ENCODE results near the gene MTUS2.

MTUS2 gene

DNA sequence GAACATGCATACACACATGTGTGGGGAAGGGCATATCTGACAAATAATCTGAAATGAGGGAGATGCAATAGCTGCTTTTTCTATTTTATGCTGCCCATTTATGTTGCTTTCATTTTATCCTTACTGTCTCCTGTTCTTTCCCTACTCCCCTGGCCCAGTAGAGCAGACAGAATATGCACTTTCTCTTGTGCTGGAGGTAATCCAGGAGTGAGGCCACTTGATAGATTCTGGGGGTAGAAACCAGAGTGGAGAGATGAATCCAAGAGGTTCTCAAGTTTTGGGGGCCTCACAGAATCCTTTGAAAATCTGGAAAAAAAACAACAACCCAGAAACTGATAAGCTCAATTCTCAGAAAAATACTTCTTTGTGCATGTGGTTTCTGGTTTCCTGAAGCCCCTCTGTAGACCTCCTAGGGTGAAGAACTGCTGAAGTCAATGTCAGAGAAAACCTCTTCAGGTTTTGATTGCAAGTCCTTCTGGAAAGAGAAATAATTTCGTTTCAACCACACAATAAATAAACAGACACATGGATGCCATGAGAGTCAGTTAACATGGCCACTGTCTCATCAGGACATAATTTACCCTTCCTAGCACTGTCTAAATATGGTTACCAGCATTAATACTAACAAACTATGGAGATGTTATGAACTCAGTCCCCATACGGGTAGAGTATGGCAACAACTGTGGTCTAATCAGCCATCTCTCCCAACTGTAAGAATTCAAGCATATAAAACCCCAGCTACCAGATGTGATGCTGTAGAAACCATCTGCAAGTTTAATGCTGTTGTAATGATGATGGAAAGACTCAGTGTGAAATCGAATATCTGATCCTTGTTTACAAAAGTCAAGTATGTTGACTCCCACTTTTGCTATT lies 419.8 kb downstream of the MTUS2 start:
- no peak for DNase-seq (ENCODE audit: low spot score)

DNA sequence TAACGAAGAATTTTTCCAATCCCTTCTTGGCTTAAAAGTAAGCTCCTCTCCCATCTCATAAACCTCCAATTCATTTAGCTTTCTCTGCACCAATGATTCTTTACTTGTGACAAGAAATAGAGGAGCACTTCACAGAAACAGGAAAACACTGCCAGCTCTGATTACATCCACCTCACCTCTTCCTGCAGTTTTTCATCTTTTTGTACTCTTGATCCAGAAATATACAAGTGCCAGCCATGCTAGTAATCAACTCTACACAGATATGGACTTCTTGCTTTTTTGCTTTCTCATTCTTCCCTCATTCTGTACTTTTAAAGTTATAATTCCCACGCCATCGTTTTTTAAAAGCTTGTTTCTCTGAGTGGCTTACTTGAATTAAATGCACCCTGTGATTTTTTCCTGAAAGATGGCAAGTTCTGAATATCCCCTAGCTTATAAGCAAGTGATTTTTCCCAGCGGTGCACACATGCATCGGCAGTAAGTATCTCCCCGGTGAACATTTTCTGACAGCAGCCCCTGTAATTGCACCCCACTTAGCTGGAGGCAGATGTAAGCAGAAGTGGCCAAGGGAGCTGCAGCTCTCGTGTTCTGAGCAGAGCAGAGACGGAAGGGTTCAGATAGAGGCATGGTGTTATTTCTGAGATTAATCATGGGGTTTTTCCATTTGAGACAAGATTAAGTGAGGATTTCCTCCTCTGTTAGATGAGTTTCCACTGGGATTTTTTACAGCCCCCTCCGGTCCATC lies 434.7 kb downstream of the MTUS2 start:
- no peak for DNase-seq (ENCODE audit: low spot score)

DNA sequence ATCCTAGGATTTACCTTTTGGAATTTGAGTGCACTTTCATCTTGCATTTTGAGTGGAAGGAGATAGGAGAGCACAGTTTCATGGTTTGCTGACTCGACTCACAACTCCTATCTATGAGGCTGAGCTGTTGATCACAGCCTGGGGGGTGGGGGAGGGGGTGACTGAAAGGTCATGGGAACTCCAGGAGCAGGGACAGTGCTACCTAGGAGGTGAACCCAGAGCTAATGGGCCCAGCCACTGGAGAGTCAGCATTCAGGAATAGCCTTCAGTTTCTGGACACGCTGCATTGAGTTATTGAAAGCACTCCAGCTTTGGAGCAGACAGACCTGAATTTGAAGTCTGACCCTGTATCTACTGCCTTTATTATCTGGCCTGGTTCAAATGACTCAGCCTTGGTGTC lies 435.4 kb downstream of the MTUS2 start:
- no peak for DNase-seq (ENCODE audit: low spot score)

DNA sequence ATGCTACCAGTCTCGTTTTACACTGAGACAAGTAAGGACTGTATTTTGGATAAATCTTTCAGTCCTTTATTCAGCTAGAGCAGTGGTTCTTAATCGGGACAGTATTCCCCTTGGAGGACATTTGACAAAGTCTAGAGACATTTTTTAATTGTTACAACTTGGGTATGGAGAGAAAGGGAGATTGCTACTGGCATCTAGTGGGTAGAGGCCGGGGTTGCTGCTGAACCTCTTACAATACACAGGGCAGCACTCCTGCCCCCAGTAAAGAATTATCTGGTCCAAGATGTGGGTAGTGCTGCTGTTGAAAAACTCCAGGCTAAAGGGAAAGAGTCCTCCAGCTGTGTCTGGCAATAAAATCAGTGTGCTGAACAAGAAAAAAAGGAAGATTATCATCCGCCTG lies 440.5 kb downstream of the MTUS2 start:
- DNase-seq (ENCODE audit: low spot score) = no peak

DNA sequence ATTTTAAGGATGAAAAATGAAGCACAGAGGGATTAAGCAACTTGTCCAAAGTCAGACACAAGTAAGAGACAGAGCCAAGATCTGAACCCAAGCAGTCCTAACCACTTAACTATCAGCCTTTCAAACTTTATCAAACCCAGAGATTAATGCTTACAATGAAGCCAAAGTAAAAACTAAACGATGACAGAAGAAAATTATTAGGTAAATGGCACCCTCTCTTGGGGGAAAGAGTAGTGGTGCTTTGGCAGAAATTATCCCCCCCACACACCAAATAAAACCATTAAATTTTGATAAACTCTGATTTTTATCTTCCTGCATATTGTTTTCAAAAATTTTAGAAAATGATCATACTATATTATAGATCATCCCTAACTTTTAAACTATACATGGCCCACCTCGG lies 446.1 kb downstream of the MTUS2 start:
- no peak for DNase-seq (ENCODE audit: low spot score)

DNA sequence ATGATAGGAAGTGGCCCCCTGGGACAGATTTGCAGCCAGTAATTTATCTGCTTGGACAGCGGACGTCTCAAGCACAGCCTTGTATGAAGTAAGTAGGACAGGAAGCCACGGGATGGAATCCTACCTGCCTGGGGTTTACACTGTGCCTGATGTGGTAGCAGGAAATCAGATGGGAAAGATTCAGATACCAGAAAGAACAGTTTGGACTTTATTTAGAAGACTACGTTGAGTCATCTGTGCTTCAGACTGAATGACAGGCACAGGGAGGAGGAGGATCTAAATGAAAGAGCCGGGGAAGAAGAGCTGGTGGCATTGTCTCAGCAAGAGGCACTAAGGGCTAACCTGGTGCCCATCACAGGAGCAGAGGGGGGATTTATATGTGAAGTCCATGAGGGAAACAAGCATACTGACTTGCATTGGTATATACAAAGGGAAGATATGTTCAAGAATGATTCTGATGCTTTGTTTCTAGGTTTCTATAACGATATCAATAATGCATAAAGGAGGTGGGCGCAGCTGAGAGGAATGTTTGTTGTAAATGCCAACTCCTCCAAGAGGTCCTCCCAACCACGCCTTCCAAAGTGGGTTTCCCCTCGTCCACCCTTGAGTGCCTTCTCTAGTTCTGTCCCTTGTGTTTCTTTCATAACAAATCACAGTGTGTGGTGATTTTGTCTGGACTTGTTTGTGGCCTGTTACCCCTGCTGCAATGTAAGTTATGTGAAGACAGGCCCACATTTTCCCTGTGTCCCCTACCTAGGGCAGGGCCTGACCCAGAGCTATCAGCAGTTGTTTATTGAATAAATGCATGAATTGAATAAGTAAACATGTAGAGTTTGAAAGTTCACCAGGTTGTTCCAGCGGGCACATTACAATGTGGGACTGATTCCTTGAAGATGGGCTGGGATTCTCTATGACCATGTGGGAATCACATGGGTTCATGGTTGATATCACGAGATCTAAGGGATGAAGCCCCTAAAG lies 446.9 kb downstream of the MTUS2 start:
- DNase-seq (ENCODE audit: low spot score) = no peak

DNA sequence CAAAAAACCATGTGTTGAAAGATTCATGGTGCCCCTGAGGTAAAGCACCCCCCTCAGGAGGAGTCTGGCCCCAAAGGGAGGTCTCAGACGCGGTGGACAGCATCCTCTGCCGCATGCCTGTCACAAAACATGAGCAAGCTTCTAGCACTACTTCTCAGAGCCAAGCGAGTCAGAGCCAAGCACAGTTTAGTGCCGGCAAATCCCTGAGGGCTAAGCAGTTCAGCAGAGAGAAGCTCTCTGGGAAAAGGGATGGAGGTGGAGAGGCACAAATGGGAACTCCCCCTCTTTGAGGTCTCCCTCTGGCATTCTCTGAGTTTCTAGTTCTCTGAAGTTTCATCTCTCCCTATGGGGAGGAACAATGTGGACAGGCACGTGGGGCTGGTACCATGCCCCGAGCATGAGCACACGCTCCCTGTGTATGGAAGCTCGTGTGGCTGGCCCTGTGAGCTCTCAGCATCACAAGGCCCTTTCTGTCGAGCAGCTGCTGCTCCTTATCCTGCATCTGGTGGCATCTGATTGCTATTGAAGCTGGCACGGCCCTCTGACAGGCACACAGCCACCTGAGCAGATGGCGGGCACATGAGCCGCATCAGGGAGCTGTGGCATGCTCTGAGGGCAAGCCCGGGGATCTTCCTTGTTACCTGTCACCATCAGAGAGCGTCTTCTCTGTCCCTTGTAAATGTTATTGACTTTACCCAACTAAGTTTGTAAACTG lies 450.3 kb downstream of the MTUS2 start:
- DNase-seq (ENCODE audit: low spot score) = no peak

DNA sequence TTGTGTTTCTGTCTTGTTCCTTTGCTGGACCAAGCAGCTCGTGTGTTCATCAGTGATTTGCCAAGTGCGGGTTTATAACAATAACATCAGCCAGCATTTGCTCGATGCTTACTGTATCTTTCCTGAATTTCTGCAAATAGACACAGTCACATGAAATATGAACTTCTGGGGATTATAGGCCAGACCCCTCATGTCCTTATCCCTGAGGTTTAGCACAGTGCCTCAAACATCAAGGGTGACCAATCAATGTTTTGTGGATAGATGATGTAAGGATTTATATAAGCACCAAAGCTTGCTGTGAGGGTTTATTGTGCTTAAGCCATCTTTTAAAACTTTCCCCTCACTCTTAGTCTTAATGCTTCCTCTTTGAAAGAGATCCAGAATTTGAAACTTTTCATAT lies 451.5 kb downstream of the MTUS2 start:
- no peak for DNase-seq (ENCODE audit: low spot score)

DNA sequence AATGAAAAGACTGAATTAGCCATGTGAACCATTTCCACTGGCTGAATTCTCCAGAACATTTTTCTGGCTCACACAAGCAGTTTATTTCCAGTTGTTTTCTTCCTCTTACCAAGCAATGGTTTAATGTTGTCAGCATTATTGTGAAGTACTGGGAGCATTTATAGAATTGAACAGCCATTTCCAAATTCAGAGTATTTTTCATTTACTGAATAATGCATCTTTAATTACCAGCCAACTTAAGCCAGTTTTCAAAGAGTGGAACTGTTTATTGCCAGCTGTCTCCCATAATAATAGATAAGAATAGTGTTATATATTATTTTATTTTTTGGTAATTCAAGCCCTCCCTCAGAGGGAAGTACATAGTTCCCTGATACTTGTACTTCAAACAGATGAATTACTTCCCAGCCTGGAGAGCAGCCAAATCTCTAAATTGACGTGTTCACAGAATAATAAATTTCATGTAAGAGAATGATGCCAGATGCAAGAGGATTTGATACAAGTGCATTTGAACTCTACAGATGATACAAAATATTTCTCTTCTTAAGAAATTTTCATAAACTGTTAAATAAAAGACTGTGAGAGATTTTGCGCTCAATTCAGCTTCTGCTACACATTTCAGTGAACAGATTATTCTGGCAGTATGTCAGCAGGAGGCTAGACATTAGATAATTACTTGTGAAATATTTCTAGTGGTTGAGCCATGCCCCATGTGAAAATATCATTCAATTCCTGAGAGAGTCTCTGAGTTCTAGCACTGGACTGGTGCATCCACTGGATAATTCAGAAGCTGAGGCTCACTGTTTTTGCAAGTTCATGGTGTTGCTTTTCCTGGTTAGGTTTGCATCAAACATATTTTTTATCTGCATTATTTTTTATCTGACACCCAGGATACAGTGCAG lies 459.5 kb downstream of the MTUS2 start:
- DNase-seq (ENCODE audit: low spot score) = no peak

DNA sequence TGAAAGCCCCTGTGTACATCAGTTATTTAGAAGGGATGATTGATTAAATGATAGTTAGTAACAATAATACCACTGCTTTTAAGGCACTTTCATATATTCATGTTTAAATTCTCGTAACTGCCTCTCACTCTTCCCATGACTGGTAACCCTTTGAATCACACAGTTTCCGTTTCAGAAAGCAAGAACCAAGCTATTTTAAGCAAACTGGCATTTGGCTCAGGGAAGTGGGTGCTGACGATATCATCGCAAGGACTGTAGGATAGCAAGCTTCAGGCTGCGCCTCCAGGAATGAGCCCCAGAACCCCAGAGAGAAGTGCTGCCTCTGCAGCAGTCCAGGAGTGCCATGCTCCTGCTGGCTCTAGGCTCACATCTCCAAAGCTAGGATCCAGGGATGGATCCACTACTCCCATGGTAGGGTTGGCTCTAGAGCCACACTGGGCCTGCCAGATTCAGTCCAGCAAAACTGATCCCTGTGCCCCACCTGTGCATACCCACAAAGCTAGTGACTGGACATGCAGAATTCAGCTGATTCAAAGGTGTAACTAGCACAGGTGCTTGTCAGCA lies 461.9 kb downstream of the MTUS2 start:
- DNase-seq (ENCODE audit: low spot score) = no peak

DNA sequence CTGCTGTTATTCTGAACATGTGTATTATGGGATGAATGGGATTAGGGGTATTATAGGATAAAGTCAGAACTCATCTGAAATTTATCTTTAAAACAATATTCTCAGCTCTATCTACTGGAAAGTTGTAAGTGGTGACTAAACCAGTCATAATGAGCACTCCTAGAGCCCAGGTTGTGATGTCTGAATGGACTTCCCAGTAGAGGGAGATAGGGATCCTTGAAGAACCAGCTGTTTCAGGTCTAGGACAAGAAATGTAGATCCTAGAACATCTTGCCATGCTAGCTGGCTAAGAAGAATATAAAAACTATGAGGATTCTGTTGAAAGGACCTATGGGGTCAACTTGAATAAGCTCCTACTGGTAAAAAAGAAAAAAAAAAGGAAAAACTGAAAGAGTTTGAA lies 464.6 kb downstream of the MTUS2 start:
- DNase-seq (ENCODE audit: low spot score) = peak; percentile 7

DNA sequence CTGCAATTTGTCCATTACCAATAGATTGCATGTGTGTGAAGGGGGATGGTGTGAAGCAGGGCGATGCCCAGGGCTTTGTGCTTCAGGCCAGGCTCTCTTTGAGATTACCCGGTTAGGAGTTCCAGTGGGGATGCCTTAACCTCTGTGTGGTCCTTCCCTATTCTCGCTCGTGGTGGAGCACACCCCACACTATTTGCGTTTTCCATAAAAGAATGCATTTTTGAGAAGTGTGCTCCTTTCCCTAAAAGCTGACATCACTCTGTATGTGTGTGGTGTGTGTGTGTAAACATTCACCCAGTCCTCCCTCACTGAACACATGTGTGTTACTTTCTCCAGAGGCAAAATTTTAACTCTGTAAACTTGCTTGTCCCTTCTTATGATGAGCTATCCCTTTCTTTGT lies 467.1 kb downstream of the MTUS2 start:
- DNase-seq (ENCODE audit: low spot score) = no peak

DNA sequence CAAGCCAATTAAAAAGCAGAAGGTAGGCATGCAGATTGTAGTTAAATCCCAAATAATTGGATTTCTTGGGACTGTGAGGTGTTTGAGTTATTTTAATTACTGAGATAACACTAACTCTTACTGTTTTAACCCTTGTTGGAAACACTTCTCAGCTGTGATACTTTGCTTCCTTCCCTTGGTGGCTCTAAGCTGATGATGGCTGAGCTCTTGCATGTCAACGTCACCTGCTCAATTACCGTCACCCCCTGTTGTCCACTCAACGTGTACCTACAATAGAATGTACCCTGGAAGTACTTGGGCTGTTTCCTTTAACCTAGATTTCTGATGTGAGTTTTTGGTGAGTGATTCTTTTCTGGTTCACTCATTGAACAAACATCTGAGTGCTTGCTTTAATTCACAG lies 471.9 kb downstream of the MTUS2 start:
- DNase-seq (ENCODE audit: low spot score) = no peak

DNA sequence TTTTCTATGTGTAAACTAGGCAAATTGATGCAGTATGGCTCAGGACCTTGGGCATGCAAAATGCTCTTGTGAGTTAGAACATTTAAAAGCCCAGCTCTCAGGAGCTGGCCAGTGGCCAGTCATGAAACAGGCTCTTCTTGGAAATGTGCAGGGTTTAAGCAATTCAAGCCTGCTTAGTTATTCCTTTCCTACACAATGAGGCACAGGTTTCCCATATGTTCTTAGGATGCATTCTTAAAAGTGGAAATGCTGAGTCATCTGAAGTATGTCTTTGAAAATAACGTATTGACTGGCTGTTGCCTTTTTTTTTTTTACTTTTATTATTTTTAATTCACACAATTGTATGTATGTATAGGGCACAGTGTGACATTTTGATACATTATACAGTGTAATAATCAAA lies 474.7 kb downstream of the MTUS2 start:
- no peak for DNase-seq (ENCODE audit: low spot score)

DNA sequence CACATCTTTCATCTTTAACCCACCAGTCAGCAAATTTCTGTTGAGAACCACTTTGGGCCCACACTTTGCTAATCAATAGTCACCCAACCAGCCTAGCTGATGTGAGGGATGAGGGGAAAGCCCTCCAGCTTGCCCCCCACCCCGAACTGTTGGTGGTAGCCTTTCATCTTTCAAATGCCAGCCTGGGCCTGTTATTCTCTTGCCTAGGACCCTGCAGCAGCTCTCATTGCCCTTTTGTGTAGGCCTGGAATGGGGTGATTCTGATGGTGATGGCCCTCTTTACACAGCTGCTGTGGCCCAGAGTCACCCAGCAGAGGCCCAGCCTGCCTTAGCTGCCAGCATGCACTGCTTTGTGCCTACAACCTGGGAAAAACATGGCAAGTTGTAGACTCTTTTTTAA lies 480.9 kb downstream of the MTUS2 start:
- DNase-seq (ENCODE audit: low spot score) = no peak

DNA sequence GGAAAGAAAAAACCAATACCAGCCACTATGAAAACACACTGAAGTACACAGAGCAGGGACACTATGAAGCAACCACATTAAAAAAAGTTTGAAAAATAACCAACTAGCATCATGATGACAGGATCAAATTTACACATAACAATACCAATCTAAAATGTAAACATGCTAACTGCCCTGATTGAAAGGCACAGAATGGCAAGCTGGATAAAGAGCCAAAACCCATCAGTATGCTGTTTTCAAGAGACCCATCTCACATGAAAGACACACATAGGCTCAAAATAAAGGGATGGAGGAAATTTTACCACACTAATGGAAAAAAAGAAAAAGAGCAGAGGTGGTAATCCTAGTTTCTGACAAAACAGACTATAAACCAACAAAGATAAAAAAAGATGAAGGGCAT lies 484.0 kb downstream of the MTUS2 start:
- no peak for DNase-seq (ENCODE audit: low spot score)

DNA sequence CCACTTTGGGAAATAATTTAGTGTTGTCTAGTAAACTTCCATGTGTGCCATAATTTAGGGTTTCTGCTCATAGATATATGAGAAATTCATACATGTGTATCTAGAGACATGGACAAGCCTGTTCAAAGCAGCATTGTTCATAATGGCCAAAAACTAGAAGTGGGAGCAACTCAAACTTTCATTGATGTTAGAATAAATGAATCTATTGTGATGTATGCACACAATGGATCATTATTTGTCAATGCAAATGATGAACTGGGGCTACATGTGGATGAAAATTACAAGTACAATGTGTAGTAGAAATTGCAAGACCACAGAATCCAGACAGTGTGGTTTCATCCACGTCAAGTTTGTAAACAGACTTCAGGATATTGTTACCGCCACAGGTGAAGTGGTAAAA lies 490.7 kb downstream of the MTUS2 start:
- peak; percentile 83 for DNase-seq (ENCODE audit: low spot score)

DNA sequence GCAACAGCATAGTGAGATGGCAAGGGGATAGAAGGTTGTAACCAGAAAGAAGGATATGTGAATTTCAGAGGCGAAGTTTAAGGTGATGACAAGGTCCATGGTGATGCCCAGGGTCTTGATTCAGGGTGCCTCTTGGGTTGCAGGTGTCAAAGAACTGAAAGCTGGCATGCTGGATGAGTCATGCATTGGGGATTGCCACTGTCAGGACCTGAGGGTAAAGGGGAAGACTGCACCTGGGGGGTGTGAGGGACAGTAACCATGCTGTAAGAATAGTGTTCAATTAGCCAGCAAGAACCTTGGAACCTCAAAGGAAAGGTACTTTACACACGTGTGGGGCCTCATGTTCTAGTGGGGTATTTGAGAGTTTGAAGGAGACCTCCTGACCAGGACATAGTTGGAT lies 495.7 kb downstream of the MTUS2 start:
- no peak for DNase-seq (ENCODE audit: low spot score)

DNA sequence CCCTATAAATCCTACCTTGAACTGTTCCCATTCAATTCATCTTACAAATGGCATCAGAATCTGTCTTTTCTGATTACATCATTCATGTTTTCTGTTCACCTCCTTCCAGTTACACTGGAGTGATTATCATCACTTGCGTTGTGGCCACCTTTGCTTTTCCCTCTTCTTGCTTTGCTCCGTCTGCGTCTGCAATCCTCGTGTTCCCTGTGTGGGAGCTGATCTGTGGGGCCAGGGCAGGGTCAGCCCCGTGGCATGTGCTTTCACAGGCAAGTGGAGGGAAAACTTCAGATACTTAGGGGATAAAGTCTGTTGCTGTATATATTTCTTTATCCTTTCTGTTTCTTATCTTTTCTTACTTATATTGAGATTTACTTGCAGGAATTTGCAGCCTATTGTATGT lies 497.7 kb downstream of the MTUS2 start:
- DNase-seq (ENCODE audit: low spot score) = no peak

DNA sequence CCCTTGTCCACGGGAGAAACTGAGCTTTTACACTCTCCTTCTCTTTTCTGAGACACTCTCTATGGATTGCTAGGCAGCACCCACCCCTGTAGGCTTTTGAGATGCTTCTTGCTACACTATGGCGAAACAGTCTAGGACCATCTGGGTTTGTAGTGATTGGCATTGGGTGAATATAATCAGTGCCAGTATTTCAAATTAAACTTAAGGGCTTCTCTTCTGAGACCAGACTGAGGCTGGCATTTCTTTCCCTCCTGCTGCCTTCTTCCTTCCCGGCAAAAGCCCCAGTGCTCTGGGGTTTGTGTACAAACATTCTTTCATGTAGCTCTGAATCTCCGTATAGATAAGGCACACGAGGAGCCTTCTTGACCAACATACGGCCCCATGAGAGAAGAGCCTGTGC lies 498.6 kb downstream of the MTUS2 start:
- no peak for DNase-seq (ENCODE audit: low spot score)
